DMS114 treated with DMSO at 0.1 percent for 48 hours (cell line): ENCODE data around the gene NR4A1.
A peak's percentile ranks its signal among the peaks of the same experiment; 100 is the strongest.

Experiments used
- DNase-seq: peaks from one replicate; lab custom pipeline; 2025; ENCODE audit not compliant: unreplicated experiment; lab: John Stamatoyannopoulos, UW

Gene NR4A1

GRCh38 chr12:52076811-52077210, 25.6 kb downstream of the NR4A1 start:
- DNase-seq, result no peak

GRCh38 chr12:52078276-52078675, 27.0 kb downstream of the NR4A1 start:
- no peak for DNase-seq

GRCh38 chr12:52079576-52080402, 28.5 kb downstream of the NR4A1 start, which contains the start of gene SMIM41:
SMIM41 (plus strand) TSS chr12:52079704; CDS start chr12:52079780, 76 bp downstream.
- no peak for DNase-seq

- DNase-seq, result no peak
Observed at GRCh38 chr12:52080403-52081251, 29.4 kb downstream of the NR4A1 start.

GRCh38 chr12:52081263-52081733, 30.1 kb downstream of the NR4A1 start:
- no peak for DNase-seq

GRCh38 chr12:52082026-52082668, 30.9 kb downstream of the NR4A1 start:
- no peak for DNase-seq

- no peak for DNase-seq
Observed at GRCh38 chr12:52082669-52082987, 31.4 kb downstream of the NR4A1 start.

- DNase-seq, result peak; percentile 44
Observed at GRCh38 chr12:52082988-52083637, 31.9 kb downstream of the NR4A1 start.

- DNase-seq, result no peak
Observed at GRCh38 chr12:52083638-52083996, 32.4 kb downstream of the NR4A1 start.

GRCh38 chr12:52084491-52085231, 33.4 kb downstream of the NR4A1 start:
- DNase-seq, result no peak

GRCh38 chr12:52085682-52086180, 34.5 kb downstream of the NR4A1 start:
- DNase-seq, result no peak

- no peak for DNase-seq
Observed at GRCh38 chr12:52086366-52086765, 35.1 kb downstream of the NR4A1 start.

- DNase-seq, result no peak
Observed at GRCh38 chr12:52086944-52087835, 35.9 kb downstream of the NR4A1 start.

GRCh38 chr12:52087961-52088820, 36.9 kb downstream of the NR4A1 start:
- no peak for DNase-seq

- no peak for DNase-seq
Observed at GRCh38 chr12:52089491-52089890, 38.2 kb downstream of the NR4A1 start.

GRCh38 chr12:52090291-52090690, 39.0 kb downstream of the NR4A1 start:
- DNase-seq, result no peak

- no peak for DNase-seq
Observed at GRCh38 chr12:52091061-52091460, 39.8 kb downstream of the NR4A1 start.

GRCh38 chr12:52091869-52092268, 40.6 kb downstream of the NR4A1 start:
- no peak for DNase-seq
